ENCODE results near the gene FKBP15. TPM values are rescaled to one million over a fixed set of nuclear protein-coding genes. Genes with fewer than 3 reads are reported as not detected.

The FKBP15 gene, protein sequence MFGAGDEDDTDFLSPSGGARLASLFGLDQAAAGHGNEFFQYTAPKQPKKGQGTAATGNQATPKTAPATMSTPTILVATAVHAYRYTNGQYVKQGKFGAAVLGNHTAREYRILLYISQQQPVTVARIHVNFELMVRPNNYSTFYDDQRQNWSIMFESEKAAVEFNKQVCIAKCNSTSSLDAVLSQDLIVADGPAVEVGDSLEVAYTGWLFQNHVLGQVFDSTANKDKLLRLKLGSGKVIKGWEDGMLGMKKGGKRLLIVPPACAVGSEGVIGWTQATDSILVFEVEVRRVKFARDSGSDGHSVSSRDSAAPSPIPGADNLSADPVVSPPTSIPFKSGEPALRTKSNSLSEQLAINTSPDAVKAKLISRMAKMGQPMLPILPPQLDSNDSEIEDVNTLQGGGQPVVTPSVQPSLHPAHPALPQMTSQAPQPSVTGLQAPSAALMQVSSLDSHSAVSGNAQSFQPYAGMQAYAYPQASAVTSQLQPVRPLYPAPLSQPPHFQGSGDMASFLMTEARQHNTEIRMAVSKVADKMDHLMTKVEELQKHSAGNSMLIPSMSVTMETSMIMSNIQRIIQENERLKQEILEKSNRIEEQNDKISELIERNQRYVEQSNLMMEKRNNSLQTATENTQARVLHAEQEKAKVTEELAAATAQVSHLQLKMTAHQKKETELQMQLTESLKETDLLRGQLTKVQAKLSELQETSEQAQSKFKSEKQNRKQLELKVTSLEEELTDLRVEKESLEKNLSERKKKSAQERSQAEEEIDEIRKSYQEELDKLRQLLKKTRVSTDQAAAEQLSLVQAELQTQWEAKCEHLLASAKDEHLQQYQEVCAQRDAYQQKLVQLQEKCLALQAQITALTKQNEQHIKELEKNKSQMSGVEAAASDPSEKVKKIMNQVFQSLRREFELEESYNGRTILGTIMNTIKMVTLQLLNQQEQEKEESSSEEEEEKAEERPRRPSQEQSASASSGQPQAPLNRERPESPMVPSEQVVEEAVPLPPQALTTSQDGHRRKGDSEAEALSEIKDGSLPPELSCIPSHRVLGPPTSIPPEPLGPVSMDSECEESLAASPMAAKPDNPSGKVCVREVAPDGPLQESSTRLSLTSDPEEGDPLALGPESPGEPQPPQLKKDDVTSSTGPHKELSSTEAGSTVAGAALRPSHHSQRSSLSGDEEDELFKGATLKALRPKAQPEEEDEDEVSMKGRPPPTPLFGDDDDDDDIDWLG
- total RNA-seq (2021; ENCODE audit: unreplicated experiment) (17.6 TPM), Bru-seq, nascent RNA (percentile 67 among the genes with signal in this experiment), BruChase-seq, experiment 1, labeled RNA remaining after a 2-hour chase (percentile 61 among the genes with signal in this experiment), BruChase-seq, experiment 2, labeled RNA remaining after a 6-hour chase (percentile 63 among the genes with signal in this experiment)
- polyA plus RNA-seq (2012; ENCODE audit: insufficient read length), result 12.8 TPM
- long read RNA-seq, full-length matches to known transcripts, result 3 of 18 reads
- long read RNA-seq, partial matches to known transcripts, result 14 of 18 reads
- long read RNA-seq, other reads (novel, unspliced or antisense), result 1 of 18 reads

DNA sequence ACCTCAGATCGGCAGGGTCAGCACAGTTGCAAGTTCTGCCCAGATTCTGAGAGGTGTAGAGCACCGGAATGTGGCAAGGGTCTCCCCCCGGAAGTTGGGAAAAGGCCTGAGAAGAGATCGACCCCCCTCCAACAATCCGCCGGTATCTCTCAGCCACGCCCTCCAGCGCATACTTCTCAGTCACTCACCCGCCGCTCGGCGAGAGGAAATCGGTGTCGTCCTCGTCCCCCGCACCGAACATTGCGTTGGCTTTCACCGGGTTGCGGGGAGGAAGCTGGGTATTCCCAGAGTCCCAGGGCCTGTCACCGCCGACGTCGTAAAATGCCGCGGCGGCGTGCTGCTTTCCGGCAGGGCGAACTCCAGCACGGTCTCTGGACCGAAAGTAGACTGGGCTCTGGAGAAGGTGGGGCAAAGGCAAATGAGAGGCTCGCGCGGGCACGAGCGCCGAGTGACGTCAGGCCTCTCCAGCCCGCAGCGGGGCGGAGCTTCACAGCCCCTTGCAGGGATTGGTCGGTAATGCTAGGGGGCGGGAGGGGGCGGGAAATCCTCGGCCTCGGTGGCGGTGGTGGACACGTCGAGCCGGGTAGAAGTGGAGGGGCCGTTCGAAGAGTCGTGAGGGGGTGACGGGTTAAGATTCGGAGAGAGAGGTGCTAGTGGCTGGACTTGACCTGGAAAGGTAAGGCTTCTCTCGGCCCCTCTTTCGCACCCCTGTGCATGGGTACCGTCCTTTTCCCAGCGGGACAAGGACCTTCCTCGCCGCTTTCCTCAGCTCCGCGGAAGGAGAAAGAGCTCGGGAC lies at the start of gene FKBP15, which contains the start of gene SLC31A1:
Gene FKBP15, minus strand, starts transcription at position 275 of the 797 bp plus-strand sequence. Its CDS starts 34 bp downstream, at position 241.
Gene SLC31A1, plus strand, starts transcription at position 542 of the 797 bp plus-strand sequence. CDS start 34,605 bp downstream, outside the sequence.
- in situ Hi-C loops (cut with HindIII; ENCODE audit: low pct_unique_long_range_greater_than_20kb, low sequenced_read_pairs), result no loop called here
- DNase-seq (ENCODE audit: low read depth, low spot score) (peak; percentile 84), ATAC-seq (peak; percentile 99)
- no TSS peak for BruUV-seq (replicated peaks)
- POLR2A ChIA-PET, result interaction anchor here (0.6 kb wide), 1 partner anchor 203 kb away, joined by 3 read pairs; no protein-coding TSS in a partner anchor
- CTCF ChIA-PET, result interaction anchor here (0.6 kb wide), 3 partner anchors 59 to 658 kb away, joined by 3 to 6 read pairs (median 4); no protein-coding TSS in a partner anchor
- no peaks in the 10 kb centered on the region; the same call in 1 of the 2 replicates for H3K36me3 ChIP-seq (ENCODE audit: control insufficient read depth, insufficient read depth, low read length)
- H3K4me1 ChIP-seq (ENCODE audit: control insufficient read depth, insufficient read depth, low read length), result peaks cover 8% of the 10 kb centered on the region
- TF ChIP-seq, protein P1, sequence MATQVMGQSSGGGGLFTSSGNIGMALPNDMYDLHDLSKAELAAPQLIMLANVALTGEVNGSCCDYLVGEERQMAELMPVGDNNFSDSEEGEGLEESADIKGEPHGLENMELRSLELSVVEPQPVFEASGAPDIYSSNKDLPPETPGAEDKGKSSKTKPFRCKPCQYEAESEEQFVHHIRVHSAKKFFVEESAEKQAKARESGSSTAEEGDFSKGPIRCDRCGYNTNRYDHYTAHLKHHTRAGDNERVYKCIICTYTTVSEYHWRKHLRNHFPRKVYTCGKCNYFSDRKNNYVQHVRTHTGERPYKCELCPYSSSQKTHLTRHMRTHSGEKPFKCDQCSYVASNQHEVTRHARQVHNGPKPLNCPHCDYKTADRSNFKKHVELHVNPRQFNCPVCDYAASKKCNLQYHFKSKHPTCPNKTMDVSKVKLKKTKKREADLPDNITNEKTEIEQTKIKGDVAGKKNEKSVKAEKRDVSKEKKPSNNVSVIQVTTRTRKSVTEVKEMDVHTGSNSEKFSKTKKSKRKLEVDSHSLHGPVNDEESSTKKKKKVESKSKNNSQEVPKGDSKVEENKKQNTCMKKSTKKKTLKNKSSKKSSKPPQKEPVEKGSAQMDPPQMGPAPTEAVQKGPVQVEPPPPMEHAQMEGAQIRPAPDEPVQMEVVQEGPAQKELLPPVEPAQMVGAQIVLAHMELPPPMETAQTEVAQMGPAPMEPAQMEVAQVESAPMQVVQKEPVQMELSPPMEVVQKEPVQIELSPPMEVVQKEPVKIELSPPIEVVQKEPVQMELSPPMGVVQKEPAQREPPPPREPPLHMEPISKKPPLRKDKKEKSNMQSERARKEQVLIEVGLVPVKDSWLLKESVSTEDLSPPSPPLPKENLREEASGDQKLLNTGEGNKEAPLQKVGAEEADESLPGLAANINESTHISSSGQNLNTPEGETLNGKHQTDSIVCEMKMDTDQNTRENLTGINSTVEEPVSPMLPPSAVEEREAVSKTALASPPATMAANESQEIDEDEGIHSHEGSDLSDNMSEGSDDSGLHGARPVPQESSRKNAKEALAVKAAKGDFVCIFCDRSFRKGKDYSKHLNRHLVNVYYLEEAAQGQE (IDR thresholded peaks at IDR 0.05; ENCODE audit: insufficient read depth in 1 of 2, low read depth in 2 of 2, low read length in 1 of 2), result no peak
- TF ChIP-seq, protein P2, sequence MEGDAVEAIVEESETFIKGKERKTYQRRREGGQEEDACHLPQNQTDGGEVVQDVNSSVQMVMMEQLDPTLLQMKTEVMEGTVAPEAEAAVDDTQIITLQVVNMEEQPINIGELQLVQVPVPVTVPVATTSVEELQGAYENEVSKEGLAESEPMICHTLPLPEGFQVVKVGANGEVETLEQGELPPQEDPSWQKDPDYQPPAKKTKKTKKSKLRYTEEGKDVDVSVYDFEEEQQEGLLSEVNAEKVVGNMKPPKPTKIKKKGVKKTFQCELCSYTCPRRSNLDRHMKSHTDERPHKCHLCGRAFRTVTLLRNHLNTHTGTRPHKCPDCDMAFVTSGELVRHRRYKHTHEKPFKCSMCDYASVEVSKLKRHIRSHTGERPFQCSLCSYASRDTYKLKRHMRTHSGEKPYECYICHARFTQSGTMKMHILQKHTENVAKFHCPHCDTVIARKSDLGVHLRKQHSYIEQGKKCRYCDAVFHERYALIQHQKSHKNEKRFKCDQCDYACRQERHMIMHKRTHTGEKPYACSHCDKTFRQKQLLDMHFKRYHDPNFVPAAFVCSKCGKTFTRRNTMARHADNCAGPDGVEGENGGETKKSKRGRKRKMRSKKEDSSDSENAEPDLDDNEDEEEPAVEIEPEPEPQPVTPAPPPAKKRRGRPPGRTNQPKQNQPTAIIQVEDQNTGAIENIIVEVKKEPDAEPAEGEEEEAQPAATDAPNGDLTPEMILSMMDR (IDR thresholded peaks at IDR 0.05), result no peak
- TF ChIP-seq SIN3A (IDR thresholded peaks at IDR 0.05; ENCODE audit: borderline replicate concordance, insufficient read depth, low read depth, low read length) (0 out of 2 replicates have a peak, but pooled peaks have one; percentile 28), TCF7L2 (IDR thresholded peaks at IDR 0.05; ENCODE audit: low read depth, low read length) (no peak), POLR2AphosphoS5 (IDR thresholded peaks at IDR 0.05; ENCODE audit: low read depth, low read length) (peak; percentile 53; the same call in 1 of the 2 replicates)
- no peaks in the 10 kb centered on the region for H3K27me3 ChIP-seq (ENCODE audit: control insufficient read depth, insufficient read depth, low read length)
- intact Hi-C loops (cut with micrococcal nuclease; ENCODE audit: unreplicated experiment), result no loop called here
- peak within 1 kb of the TSS; percentile 95 to 98 for H3K4me3 ChIP-seq (ENCODE audit: low read depth in 2 of 2, low read length in 2 of 2)
- H3K9me3 ChIP-seq (ENCODE audit: control insufficient read depth, insufficient read depth, low read depth, low read length), result no peaks in the 10 kb centered on the region
- H3K27ac ChIP-seq (ENCODE audit: low read length), result peak within 1 kb of the TSS; percentile 85
